Right lobe of liver (tissue), 4 donors: Measurements from ENCODE around the gene PCDHB12.

Experiments used
- CTCF ChIP-seq, 4 donors: fragments of 200-600 bp in 3 of 4; fragments of 450-650 bp in 1 of 4; IDR thresholded peaks; one replicate each; pipeline versions ENCODE4 v1.5.1 to v1.8.0; 2016 to 2022; ENCODE audit warnings: antibody characterized with exemption in 4 of 4, mild to moderate bottlenecking in 2 of 4
- POLR2A ChIP-seq: fragments of 450-650 bp; IDR thresholded peaks from one replicate; pipeline ENCODE4 v1.6.1; 2017; ENCODE audit warnings: antibody characterized with exemption, mild to moderate bottlenecking
- donor health status: DM: no; HTN: no; CAD: no.
- donor health status: DM: no; HTN: no; CAD: no.
- donor health status: DM: no; HTN: yes; CAD: no.

GRCh38 chr5:141260458-141261237 lies 52.1 kb downstream of the PCDHB12 start:
- no peak for TF ChIP-seq CTCF (IDR thresholded peaks at IDR 0.05)
- TF ChIP-seq POLR2A, result no peak
